ENCODE results near the gene KYAT1.

GRCh38 chr9:128862401-128862851 is 19.3 kb downstream of the KYAT1 start:
- TF ChIP-seq CTCF (IDR thresholded peaks at IDR 0.05) = no peak
- no peak for TF ChIP-seq POLR2A (IDR thresholded peaks at IDR 0.05)
